Measurements from ENCODE around the gene GIPC3. TPM values are rescaled to one million over a fixed set of nuclear protein-coding genes. Genes with fewer than 3 reads are reported as not detected.

The GIPC3 gene, protein sequence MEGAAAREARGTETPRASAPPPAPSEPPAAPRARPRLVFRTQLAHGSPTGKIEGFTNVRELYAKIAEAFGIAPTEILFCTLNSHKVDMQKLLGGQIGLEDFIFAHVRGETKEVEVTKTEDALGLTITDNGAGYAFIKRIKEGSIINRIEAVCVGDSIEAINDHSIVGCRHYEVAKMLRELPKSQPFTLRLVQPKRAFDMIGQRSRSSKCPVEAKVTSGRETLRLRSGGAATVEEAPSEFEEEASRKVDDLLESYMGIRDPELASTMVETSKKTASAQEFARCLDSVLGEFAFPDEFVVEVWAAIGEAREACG
- total RNA-seq: under 0.01 TPM in 1 of 2 replicates, not detected in the other

- no peak for TF ChIP-seq CTCF (IDR thresholded peaks at IDR 0.05; ENCODE audit: extremely low read depth, low read depth, low read length)
- H3K4me1 ChIP-seq (ENCODE audit: insufficient read depth, low read length): peaks cover 5% of the 10 kb centered on the region
- H3K9me3 ChIP-seq (ENCODE audit: low read depth, low read length): no peaks in the 10 kb centered on the region
- H3K4me2 ChIP-seq (ENCODE audit: insufficient read depth, low read length): no peak within 1 kb of the TSS
- H3K79me2 ChIP-seq (ENCODE audit: insufficient read depth, low read length): no peaks in the 10 kb centered on the region
- H3K4me3 ChIP-seq (ENCODE audit: insufficient read depth, low read length): no peak within 1 kb of the TSS
- H3K27me3 ChIP-seq (ENCODE audit: insufficient read depth, low read length): peaks cover 22% of the 10 kb centered on the region
- H4K20me1 ChIP-seq (ENCODE audit: insufficient read depth, low read length): no peaks in the 10 kb centered on the region
- H2AFZ ChIP-seq (ENCODE audit: low read length): no peak within 1 kb of the TSS
- peak; percentile 76 for DNase-seq (ENCODE audit: insufficient read length, low spot score, missing footprints)
- H3K27ac ChIP-seq (ENCODE audit: low read depth, low read length): no peak within 1 kb of the TSS
- H3K36me3 ChIP-seq (ENCODE audit: insufficient read depth, low read length): no peaks in the 10 kb centered on the region
Measured at GRCh38 chr19:3585301-3586126, at the start of gene GIPC3. Gene GIPC3, plus strand, starts transcription at chr19:3585478. Its CDS starts 120 bp downstream, at chr19:3585598.

DNA sequence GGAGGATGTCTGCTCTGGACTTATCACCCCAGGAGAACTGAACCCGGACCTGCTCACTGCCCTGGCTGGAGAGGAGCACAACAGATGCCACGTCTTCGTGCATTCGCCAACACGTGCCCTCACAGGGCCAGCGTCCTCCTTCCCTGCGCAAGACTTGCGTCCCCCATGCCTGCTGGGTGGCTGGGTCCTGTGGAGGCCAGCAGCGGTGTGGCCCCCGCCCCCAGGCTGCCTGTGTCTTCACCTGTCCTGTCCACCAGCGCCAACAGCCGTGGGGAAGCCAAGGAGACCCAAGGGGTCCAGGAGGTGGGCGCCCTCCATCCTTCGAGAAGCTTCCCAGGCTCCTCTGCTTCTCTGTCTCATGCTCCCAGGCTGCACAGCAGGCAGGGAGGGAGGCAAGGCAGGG is 49.7 kb upstream of the GIPC3 start:
- H3K27me3 ChIP-seq (ENCODE audit: insufficient read depth, low read length): no peaks in the 10 kb centered on the region
- no peaks in the 10 kb centered on the region for H3K79me2 ChIP-seq (ENCODE audit: insufficient read depth, low read length)
- no peak overlapping the region for H2AFZ ChIP-seq (ENCODE audit: low read length)
- TF ChIP-seq CTCF (IDR thresholded peaks at IDR 0.05; ENCODE audit: extremely low read depth, low read depth, low read length): no peak
- H3K4me2 ChIP-seq (ENCODE audit: insufficient read depth, low read length): no peak overlapping the region
- no peak overlapping the region for H3K27ac ChIP-seq (ENCODE audit: low read depth, low read length)
- peaks cover 14% of the 10 kb centered on the region for H4K20me1 ChIP-seq (ENCODE audit: insufficient read depth, low read length)
- H3K36me3 ChIP-seq (ENCODE audit: insufficient read depth, low read length): peaks cover 36% of the 10 kb centered on the region
- DNase-seq (ENCODE audit: insufficient read length, low spot score, missing footprints): no peak
- H3K4me1 ChIP-seq (ENCODE audit: insufficient read depth, low read length): no peaks in the 10 kb centered on the region
- H3K9me3 ChIP-seq (ENCODE audit: low read depth, low read length): no peaks in the 10 kb centered on the region
- no peak overlapping the region for H3K4me3 ChIP-seq (ENCODE audit: insufficient read depth, low read length)

DNA sequence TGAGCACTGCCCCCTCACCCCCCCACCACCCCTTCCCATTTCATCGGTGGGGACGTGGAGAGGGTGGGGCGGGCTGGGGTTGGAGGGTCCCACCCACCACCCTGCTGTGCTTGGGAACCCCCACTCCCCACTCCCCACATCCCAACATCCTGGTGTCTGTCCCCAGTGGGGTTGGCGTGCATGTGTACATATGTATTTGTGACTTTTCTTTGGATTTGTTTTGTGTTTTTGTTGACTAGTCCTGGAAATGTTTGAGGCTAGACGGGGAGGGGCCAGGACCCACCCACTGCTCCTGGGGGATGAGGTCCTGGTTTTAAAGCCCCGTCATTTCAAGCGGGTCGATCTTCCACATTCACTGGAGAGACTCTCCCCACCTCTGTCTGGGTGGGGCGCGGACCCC is 49.3 kb upstream of the GIPC3 start:
- Histone ChIP-seq H3K27ac (ENCODE audit: low read depth, low read length) (no peak overlapping the region), H3K4me3 (ENCODE audit: insufficient read depth, low read length) (no peak overlapping the region), H3K4me2 (ENCODE audit: insufficient read depth, low read length) (no peak overlapping the region), H3K9me3 (ENCODE audit: low read depth, low read length) (no peaks in the 10 kb centered on the region), H3K27me3 (ENCODE audit: insufficient read depth, low read length) (no peaks in the 10 kb centered on the region), H3K79me2 (ENCODE audit: insufficient read depth, low read length) (no peaks in the 10 kb centered on the region), H4K20me1 (ENCODE audit: insufficient read depth, low read length) (peaks cover 14% of the 10 kb centered on the region), H3K36me3 (ENCODE audit: insufficient read depth, low read length) (peaks cover 32% of the 10 kb centered on the region), H2AFZ (ENCODE audit: low read length) (no peak overlapping the region), H3K4me1 (ENCODE audit: insufficient read depth, low read length) (no peaks in the 10 kb centered on the region)
- no peak for TF ChIP-seq CTCF (IDR thresholded peaks at IDR 0.05; ENCODE audit: extremely low read depth, low read depth, low read length)
- no peak for DNase-seq (ENCODE audit: insufficient read length, low spot score, missing footprints)
